Cardiac atrium fibroblast (primary cell): ENCODE data around the gene COX4I1. TPM values are rescaled to one million over a fixed set of nuclear protein-coding genes. Genes with fewer than 3 reads are reported as not detected.

Experiments used
- total RNA-seq: library from RNA; depleted of rRNA; stranded (reverse); fragments of >200 nt; gene quantifications from 2 replicates; pipeline ENCODE4 v1.2.3, GENCODE V29; 2015

Gene COX4I1
- 519 and 538 TPM in 2 replicates for total RNA-seq

GRCh38 chr16:85799497-85800320 is at the start of gene COX4I1, which contains the start of gene EMC8:
Gene COX4I1, plus strand, starts transcription at chr16:85799695. Its CDS starts 1,511 bp downstream, at chr16:85801206.
Gene EMC8, minus strand, starts transcription at chr16:85799544. Its CDS starts 249 bp downstream, at chr16:85799295.

GRCh38 chr16:85750827-85751697 is 48.4 kb upstream of the COX4I1 start, which contains the start of gene C16orf74:
Gene C16orf74, minus strand, starts transcription at chr16:85751096. Its CDS starts 15,879 bp downstream, at chr16:85735217.

Other genes with a start within 250 kb of the COX4I1 start
- 28.0 and 39.7 TPM in 2 replicates for gene GSE1, start 186.4 kb upstream of the COX4I1 start, total RNA-seq
- gene GINS2, start 110.7 kb upstream of the COX4I1 start, total RNA-seq = 3.4 and 4.7 TPM in 2 replicates
- gene C16orf74, start 48.6 kb upstream of the COX4I1 start, total RNA-seq = 5.1 and 7.9 TPM in 2 replicates
- 23.5 and 30.0 TPM in 2 replicates for gene EMC8, start 151 bp upstream of the COX4I1 start, total RNA-seq
- not detected in 2 replicates for gene IRF8, start 99.5 kb downstream of the COX4I1 start, total RNA-seq